ENCODE measurements around the gene SLC35B4.

Gene SLC35B4

DNA sequence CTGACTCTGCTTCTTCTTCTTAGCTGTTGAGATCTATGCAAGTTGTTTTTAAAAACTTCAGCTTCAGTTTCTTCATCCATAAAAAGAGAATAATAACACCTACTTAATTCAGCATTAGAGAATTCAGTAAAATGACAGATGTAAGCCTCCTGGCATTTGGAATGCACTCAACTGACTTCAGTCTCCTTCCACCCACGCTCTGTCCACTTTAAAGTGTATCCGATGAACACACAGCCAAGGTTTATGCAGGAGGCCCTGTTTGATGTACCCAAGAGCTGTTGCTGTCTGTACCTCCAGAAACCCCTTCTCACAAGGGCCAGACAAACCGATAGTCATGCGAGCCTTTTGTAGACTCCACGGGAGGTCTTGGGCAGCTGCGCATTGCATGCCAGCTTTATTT lies 27.1 kb upstream of the SLC35B4 start:
- no peak for DNase-seq (ENCODE audit: low spot score in 2 of 2)
- no peak for ATAC-seq
- H3K4me3 Mint-ChIP-seq: no peak overlapping the region

DNA sequence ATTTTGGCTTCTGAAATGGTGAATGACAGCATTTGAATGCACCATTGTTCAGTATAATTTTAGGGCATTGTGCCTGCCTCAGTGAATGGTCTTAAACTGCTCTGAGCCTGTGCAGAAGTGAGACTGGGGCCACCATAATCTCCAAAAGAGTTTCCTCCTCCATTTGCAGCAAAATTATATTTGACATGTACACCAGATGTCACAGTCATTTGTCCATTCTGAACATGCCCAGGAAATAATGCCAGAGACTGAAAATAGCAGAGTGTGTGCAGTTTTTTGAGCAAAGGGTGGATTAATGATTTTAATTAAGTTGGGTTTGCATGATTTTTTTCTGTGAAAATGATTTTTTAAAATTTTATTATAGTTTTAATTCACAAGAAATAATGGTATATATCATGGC lies 26.4 kb upstream of the SLC35B4 start:
- no peak overlapping the region for H3K4me3 Mint-ChIP-seq
- ATAC-seq (no peak), DNase-seq (ENCODE audit: low spot score in 2 of 2) (no peak)
- H3K4me1 Mint-ChIP-seq: no peaks in the 10 kb centered on the region
- no peaks in the 10 kb centered on the region for H3K9me3 Mint-ChIP-seq
- no peaks in the 10 kb centered on the region for H3K36me3 Mint-ChIP-seq
- no peak overlapping the region for H3K27ac Mint-ChIP-seq

More for the DNA sequence above, 27.1 kb upstream of the SLC35B4 start:
- no peaks in the 10 kb centered on the region for H3K4me1 Mint-ChIP-seq
- H3K9me3 Mint-ChIP-seq: no peaks in the 10 kb centered on the region
- H3K36me3 Mint-ChIP-seq: no peaks in the 10 kb centered on the region
- no peak overlapping the region for H3K27ac Mint-ChIP-seq

- H3K4me3 Mint-ChIP-seq: no peak overlapping the region
- DNase-seq (ENCODE audit: low spot score in 2 of 2) (no peak), ATAC-seq (no peak)
- H3K36me3 Mint-ChIP-seq: no peaks in the 10 kb centered on the region
- H3K27ac Mint-ChIP-seq: no peak overlapping the region
- H3K9me3 Mint-ChIP-seq: no peaks in the 10 kb centered on the region
- H3K4me1 Mint-ChIP-seq: no peaks in the 10 kb centered on the region
These were observed 22.7 kb upstream of the SLC35B4 start for GRCh38 chr7:134339475-134339874.

- no peaks in the 10 kb centered on the region for H3K36me3 Mint-ChIP-seq
- no peaks in the 10 kb centered on the region for H3K9me3 Mint-ChIP-seq
- H3K4me3 Mint-ChIP-seq: no peak overlapping the region
- DNase-seq (ENCODE audit: low spot score in 2 of 2) (no peak), ATAC-seq (no peak)
- H3K4me1 Mint-ChIP-seq: no peaks in the 10 kb centered on the region
- H3K27ac Mint-ChIP-seq: no peak overlapping the region
These were observed 21.2 kb upstream of the SLC35B4 start for GRCh38 chr7:134337980-134338379.

- peak; percentile 89 for ATAC-seq
- H3K27ac Mint-ChIP-seq: no peak overlapping the region
These were observed 17.7 kb upstream of the SLC35B4 start for GRCh38 chr7:134334408-134334807.

DNA sequence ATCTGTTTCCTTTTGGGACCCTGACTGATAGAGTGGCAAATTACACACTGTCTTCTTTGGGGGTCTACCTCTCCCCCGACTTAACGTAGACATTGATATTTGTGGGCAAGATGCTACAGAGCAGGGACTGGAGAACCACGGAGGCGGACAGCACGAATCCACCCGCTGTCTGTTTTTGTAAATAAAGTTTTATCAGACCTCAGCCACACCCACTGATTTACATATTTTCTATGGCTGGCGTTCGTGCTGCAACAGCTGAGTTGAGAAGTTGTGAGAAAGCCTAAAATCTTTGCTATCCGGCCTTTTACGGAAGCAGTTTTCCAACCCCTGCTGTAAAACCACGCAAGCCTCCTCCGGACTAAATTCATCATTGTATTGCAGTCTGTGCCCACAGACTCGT lies 17.2 kb upstream of the SLC35B4 start:
- Mint-ChIP-seq H3K36me3 (no peaks in the 10 kb centered on the region), H3K4me1 (no peaks in the 10 kb centered on the region), H3K27ac (no peak overlapping the region), H3K4me3 (no peak overlapping the region), H3K9me3 (no peaks in the 10 kb centered on the region)
- ATAC-seq (no peak), DNase-seq (ENCODE audit: low spot score in 2 of 2) (no peak)

More at GRCh38 chr7:134334408-134334807, 17.7 kb upstream of the SLC35B4 start:
- H3K9me3 Mint-ChIP-seq: no peaks in the 10 kb centered on the region
- DNase-seq (ENCODE audit: low spot score in 2 of 2): no peak
- H3K4me1 Mint-ChIP-seq: no peaks in the 10 kb centered on the region
- H3K36me3 Mint-ChIP-seq: no peaks in the 10 kb centered on the region
- H3K4me3 Mint-ChIP-seq: no peak overlapping the region

GRCh38 chr7:134332892-134333291 lies 16.2 kb upstream of the SLC35B4 start:
- ATAC-seq: no peak
- H3K36me3 Mint-ChIP-seq: no peaks in the 10 kb centered on the region
- DNase-seq (ENCODE audit: low spot score in 2 of 2): no peak
- no peak overlapping the region for H3K27ac Mint-ChIP-seq
- H3K4me3 Mint-ChIP-seq: no peak overlapping the region
- H3K4me1 Mint-ChIP-seq: no peaks in the 10 kb centered on the region
- no peaks in the 10 kb centered on the region for H3K9me3 Mint-ChIP-seq

- Mint-ChIP-seq H3K36me3 (no peaks in the 10 kb centered on the region), H3K27ac (no peak overlapping the region), H3K4me3 (no peak overlapping the region), H3K4me1 (no peaks in the 10 kb centered on the region), H3K9me3 (no peaks in the 10 kb centered on the region)
- DNase-seq (ENCODE audit: low spot score in 2 of 2): no peak
- ATAC-seq: no peak
These were observed 14.7 kb upstream of the SLC35B4 start for GRCh38 chr7:134331393-134331792.

GRCh38 chr7:134330974-134331373 lies 14.2 kb upstream of the SLC35B4 start:
- no peak overlapping the region for H3K4me3 Mint-ChIP-seq
- H3K9me3 Mint-ChIP-seq: no peaks in the 10 kb centered on the region
- H3K36me3 Mint-ChIP-seq: no peaks in the 10 kb centered on the region
- DNase-seq (ENCODE audit: low spot score in 2 of 2) (no peak), ATAC-seq (no peak)
- no peaks in the 10 kb centered on the region for H3K4me1 Mint-ChIP-seq
- H3K27ac Mint-ChIP-seq: no peak overlapping the region

GRCh38 chr7:134329614-134330346 lies 13.1 kb upstream of the SLC35B4 start:
- no peak for ATAC-seq
- no peaks in the 10 kb centered on the region for H3K36me3 Mint-ChIP-seq
- DNase-seq (ENCODE audit: low spot score in 2 of 2): no peak
- H3K4me1 Mint-ChIP-seq: no peaks in the 10 kb centered on the region
- H3K9me3 Mint-ChIP-seq: no peaks in the 10 kb centered on the region
- no peak overlapping the region for H3K27ac Mint-ChIP-seq
- no peak overlapping the region for H3K4me3 Mint-ChIP-seq

- no peak for DNase-seq (ENCODE audit: low spot score in 2 of 2)
- H3K36me3 Mint-ChIP-seq: no peaks in the 10 kb centered on the region
- ATAC-seq: no peak
These were observed 12.2 kb upstream of the SLC35B4 start for GRCh38 chr7:134328900-134329299.

DNA sequence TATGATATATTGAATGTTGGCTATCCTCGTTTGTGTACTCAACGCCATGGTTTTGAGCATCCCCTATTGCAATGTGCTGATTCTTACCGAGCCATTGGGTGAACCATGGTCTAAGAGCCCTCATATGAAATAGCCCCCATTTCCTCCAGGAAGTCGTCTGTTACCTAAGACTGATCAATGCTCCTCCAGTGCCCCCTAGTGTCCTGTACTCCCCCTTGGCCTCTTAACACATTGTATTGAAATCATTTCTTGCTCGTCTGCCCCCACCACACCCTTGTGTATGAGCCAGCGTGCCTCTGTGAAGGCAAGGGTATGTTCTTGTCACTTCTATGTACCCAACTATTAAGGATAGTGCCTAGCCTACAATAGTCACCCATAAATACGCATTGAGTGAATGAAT lies 11.2 kb upstream of the SLC35B4 start:
- Mint-ChIP-seq H3K4me3 (no peak overlapping the region), H3K4me1 (no peaks in the 10 kb centered on the region), H3K36me3 (no peaks in the 10 kb centered on the region), H3K27ac (no peak overlapping the region), H3K9me3 (no peaks in the 10 kb centered on the region)
- ATAC-seq: peak; percentile 85
- DNase-seq (ENCODE audit: low spot score in 2 of 2): peak; percentile 15 to 76

More at GRCh38 chr7:134328900-134329299, 12.2 kb upstream of the SLC35B4 start:
- H3K4me3 Mint-ChIP-seq: no peak overlapping the region
- H3K9me3 Mint-ChIP-seq: no peaks in the 10 kb centered on the region
- no peaks in the 10 kb centered on the region for H3K4me1 Mint-ChIP-seq
- no peak overlapping the region for H3K27ac Mint-ChIP-seq

GRCh38 chr7:134324107-134324506 lies 7.4 kb upstream of the SLC35B4 start:
- ATAC-seq (no peak), DNase-seq (ENCODE audit: low spot score in 2 of 2) (no peak)
- H3K4me3 Mint-ChIP-seq: no peak overlapping the region
- no peak overlapping the region for H3K27ac Mint-ChIP-seq
- no peaks in the 10 kb centered on the region for H3K36me3 Mint-ChIP-seq
- no peaks in the 10 kb centered on the region for H3K9me3 Mint-ChIP-seq
- H3K4me1 Mint-ChIP-seq: no peaks in the 10 kb centered on the region

DNA sequence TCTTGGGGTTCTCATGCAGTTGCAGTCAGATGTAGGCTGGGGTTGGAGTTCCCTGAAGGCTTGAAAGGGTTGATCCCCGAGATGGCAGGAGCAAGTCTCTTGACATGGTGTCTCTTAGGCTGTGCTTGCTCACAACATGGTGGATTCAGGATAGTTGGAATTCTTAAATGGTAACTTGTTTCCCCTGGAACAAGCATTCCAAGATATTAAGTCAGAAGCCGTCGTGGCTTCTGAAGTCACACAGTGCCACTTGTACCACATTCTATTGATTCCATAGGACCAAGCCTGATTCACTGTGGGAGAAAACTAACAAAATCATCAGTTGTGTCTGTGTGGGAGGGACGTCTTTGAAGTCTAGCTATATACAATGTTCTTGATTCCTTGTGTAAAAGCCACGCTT lies 3.5 kb upstream of the SLC35B4 start:
- Mint-ChIP-seq H3K27ac (no peak overlapping the region), H3K4me3 (no peak overlapping the region), H3K9me3 (no peaks in the 10 kb centered on the region), H3K36me3 (no peaks in the 10 kb centered on the region), H3K4me1 (peaks cover 15% of the 10 kb centered on the region)
- ATAC-seq (no peak), DNase-seq (ENCODE audit: low spot score in 2 of 2) (no peak)

GRCh38 chr7:134318443-134318842 lies 1.7 kb upstream of the SLC35B4 start:
- H3K27ac Mint-ChIP-seq: no peak overlapping the region
- H3K36me3 Mint-ChIP-seq: no peaks in the 10 kb centered on the region
- H3K9me3 Mint-ChIP-seq: no peaks in the 10 kb centered on the region
- H3K4me3 Mint-ChIP-seq: no peak overlapping the region
- DNase-seq (ENCODE audit: low spot score in 2 of 2) (no peak), ATAC-seq (no peak)
- H3K4me1 Mint-ChIP-seq: peaks cover 15% of the 10 kb centered on the region

- Mint-ChIP-seq H3K27ac (peak overlapping the region; percentile 78), H3K4me3 (peak overlapping the region; percentile 82), H3K4me1 (peaks cover 15% of the 10 kb centered on the region), H3K36me3 (no peaks in the 10 kb centered on the region), H3K9me3 (no peaks in the 10 kb centered on the region)
- DNase-seq (ENCODE audit: low spot score in 2 of 2) (no peak), ATAC-seq (no peak)
These were observed 704 bp upstream of the SLC35B4 start for GRCh38 chr7:134317434-134317833.

All from stimulated activated effector memory CD8-positive, alpha-beta T cell treated with anti-CD3 and anti-CD28 coated beads, Interleukin-12 subunit alpha, Interleukin-12 subunit beta, amount 100 ng/mL, for 72 hours (primary cell).